HFFc6 (cell line): ENCODE measurements around the gene SYT9. TPM values are rescaled to one million over a fixed set of nuclear protein-coding genes. Genes with fewer than 3 reads are reported as not detected.

Experiments used
- DNase-seq: peaks from one replicate; pipeline ENCODE4 v3.0.0-alpha.2; 2018
- H3K27ac Mint-ChIP-seq: 2 replicates; pipeline ENCODE4 v1.8.0; 2020; ENCODE audit warnings: mild to moderate bottlenecking, mixed read lengths
- H3K27me3 Mint-ChIP-seq: 2 replicates; pipeline ENCODE4 v1.8.0; 2021; ENCODE audit warnings: mild to moderate bottlenecking, moderate library complexity, mixed read lengths; ENCODE audit not compliant: insufficient read depth
- H3K36me3 Mint-ChIP-seq: 2 replicates; pipeline ENCODE4 v1.8.0; 2021; ENCODE audit warnings: low read depth, mixed read lengths
- H3K4me1 Mint-ChIP-seq: 2 replicates; pipeline ENCODE4 v1.8.0; 2020; ENCODE audit warnings: low read depth, mixed read lengths
- H3K4me3 Mint-ChIP-seq: 2 replicates; pipeline ENCODE4 v1.8.0; 2020; ENCODE audit warnings: mild to moderate bottlenecking, moderate library complexity, mixed read lengths
- H3K9me3 Mint-ChIP-seq: 2 replicates; pipeline ENCODE4 v1.8.0; 2020; ENCODE audit warnings: mild to moderate bottlenecking, mixed read lengths
- CTCF ChIP-seq: fragments of 200-600 bp; sonication (generic); IDR thresholded peaks from 2 replicates; pipeline ENCODE4 v1.5.0; 2021; ENCODE audit warnings: antibody characterized with exemption, mild to moderate bottlenecking
- total RNA-seq, 6 experiments: library from RNA; stranded (reverse); fragmentation: NEBNext Ultra II Directional; extraction: Animal tissue kit (Norgen Biotek cat#: 25700); gene quantifications; 2 replicates in 1 of 6; 3 replicates in 5 of 6; pipeline ENCODE4 v1.2.3, GENCODE V29; 2021

Gene SYT9
- total RNA-seq, 6 experiments from 2014 or later, result not detected

- no peak for TF ChIP-seq CTCF
- Mint-ChIP-seq H3K27ac (no peak overlapping the region), H3K4me3 (no peak overlapping the region), H3K9me3 (peaks cover 20% of the 10 kb centered on the region), H3K27me3 (peaks cover 3% of the 10 kb centered on the region; the same call in 1 of the 2 replicates), H3K4me1 (no peaks in the 10 kb centered on the region), H3K36me3 (no peaks in the 10 kb centered on the region)
- DNase-seq, result no peak
Observed at GRCh38 chr11:7220636-7221035, 31.1 kb upstream of the SYT9 start.

- Mint-ChIP-seq H3K9me3 (peaks cover 20% of the 10 kb centered on the region), H3K4me3 (no peak overlapping the region), H3K27ac (no peak overlapping the region), H3K4me1 (no peaks in the 10 kb centered on the region), H3K36me3 (no peaks in the 10 kb centered on the region), H3K27me3 (peaks cover 3% of the 10 kb centered on the region; the same call in 1 of the 2 replicates)
- no peak for DNase-seq
- no peak for TF ChIP-seq CTCF
Observed at GRCh38 chr11:7222619-7223018, 29.1 kb upstream of the SYT9 start.

GRCh38 chr11:7239877-7240276, 11.8 kb upstream of the SYT9 start:
- Mint-ChIP-seq H3K36me3 (no peaks in the 10 kb centered on the region), H3K27me3 (no peaks in the 10 kb centered on the region; the same call in 1 of the 2 replicates), H3K4me3 (no peak overlapping the region), H3K27ac (no peak overlapping the region), H3K9me3 (peaks cover 16% of the 10 kb centered on the region), H3K4me1 (no peaks in the 10 kb centered on the region)
- TF ChIP-seq CTCF, result no peak
- DNase-seq, result no peak

GRCh38 chr11:7245341-7245740, 6.4 kb upstream of the SYT9 start:
- H3K27me3 Mint-ChIP-seq, result no peaks in the 10 kb centered on the region; the same call in 1 of the 2 replicates
- H3K27ac Mint-ChIP-seq, result no peak overlapping the region
- H3K36me3 Mint-ChIP-seq, result no peaks in the 10 kb centered on the region
- no peak overlapping the region for H3K4me3 Mint-ChIP-seq
- DNase-seq, result no peak
- H3K9me3 Mint-ChIP-seq, result peaks cover 4% of the 10 kb centered on the region
- no peaks in the 10 kb centered on the region for H3K4me1 Mint-ChIP-seq
- no peak for TF ChIP-seq CTCF

GRCh38 chr11:7246179-7246578, 5.5 kb upstream of the SYT9 start:
- Mint-ChIP-seq H3K27ac (no peak overlapping the region), H3K27me3 (peaks cover 2% of the 10 kb centered on the region; the same call in 1 of the 2 replicates), H3K4me1 (no peaks in the 10 kb centered on the region), H3K36me3 (no peaks in the 10 kb centered on the region), H3K9me3 (peaks cover 11% of the 10 kb centered on the region), H3K4me3 (no peak overlapping the region)
- DNase-seq, result no peak
- TF ChIP-seq CTCF, result no peak

- H3K36me3 Mint-ChIP-seq, result no peaks in the 10 kb centered on the region
- H3K4me3 Mint-ChIP-seq, result no peak overlapping the region
- no peak for DNase-seq
- no peaks in the 10 kb centered on the region for H3K4me1 Mint-ChIP-seq
- peaks cover 4% of the 10 kb centered on the region; the same call in 1 of the 2 replicates for H3K27me3 Mint-ChIP-seq
- H3K9me3 Mint-ChIP-seq, result peaks cover 14% of the 10 kb centered on the region; the same call in 1 of the 2 replicates
- no peak for TF ChIP-seq CTCF
- no peak overlapping the region for H3K27ac Mint-ChIP-seq
Observed at GRCh38 chr11:7250166-7250565, 1.5 kb upstream of the SYT9 start.
